Subcutaneous abdominal adipose tissue (tissue), 5 donors: ENCODE data around the gene ITGA3.

ENCODE experiments used
- H3K27ac ChIP-seq: one replicate; pipeline ENCODE4 v1.7.0; 2013; ENCODE audit warnings: low read depth, mild to moderate bottlenecking, inconsistent platforms, low read length, moderate library complexity
- H3K27me3 ChIP-seq, 5 donors: one replicate each; pipeline ENCODE4 v1.7.0; 2013; ENCODE audit warnings: low read length in 5 of 5, inconsistent platforms in 1 of 5; ENCODE audit not compliant: control insufficient read depth in 5 of 5, insufficient read depth in 4 of 5
- H3K36me3 ChIP-seq, 5 donors: one replicate each; pipeline ENCODE4 v1.7.0; 2013; ENCODE audit warnings: low read length in 5 of 5; ENCODE audit not compliant: control insufficient read depth in 5 of 5, insufficient read depth in 5 of 5
- H3K4me1 ChIP-seq, 5 donors: one replicate each; pipeline ENCODE4 v1.7.0; 2013; ENCODE audit warnings: low read length in 5 of 5, mild to moderate bottlenecking in 3 of 5, moderate library complexity in 1 of 5; ENCODE audit not compliant: control insufficient read depth in 5 of 5, insufficient read depth in 5 of 5
- H3K4me3 ChIP-seq, 5 donors: one replicate each; pipeline ENCODE4 v1.7.0; 2013; ENCODE audit warnings: low read length in 5 of 5, low read depth in 1 of 5
- H3K9ac ChIP-seq, 5 donors: one replicate each; pipeline ENCODE4 v1.7.0; 2013; ENCODE audit warnings: low read length in 5 of 5, mild to moderate bottlenecking in 4 of 5, moderate library complexity in 3 of 5
- H3K9me3 ChIP-seq, 5 donors: one replicate each; pipeline ENCODE4 v1.7.0; 2013; ENCODE audit warnings: low read length in 5 of 5; ENCODE audit not compliant: control insufficient read depth in 5 of 5
- donor health status: healthy.
- donor health status: healthy.
- donor health status: healthy.
- donor health status: healthy.
- donor health status: healthy.

ITGA3 gene

DNA sequence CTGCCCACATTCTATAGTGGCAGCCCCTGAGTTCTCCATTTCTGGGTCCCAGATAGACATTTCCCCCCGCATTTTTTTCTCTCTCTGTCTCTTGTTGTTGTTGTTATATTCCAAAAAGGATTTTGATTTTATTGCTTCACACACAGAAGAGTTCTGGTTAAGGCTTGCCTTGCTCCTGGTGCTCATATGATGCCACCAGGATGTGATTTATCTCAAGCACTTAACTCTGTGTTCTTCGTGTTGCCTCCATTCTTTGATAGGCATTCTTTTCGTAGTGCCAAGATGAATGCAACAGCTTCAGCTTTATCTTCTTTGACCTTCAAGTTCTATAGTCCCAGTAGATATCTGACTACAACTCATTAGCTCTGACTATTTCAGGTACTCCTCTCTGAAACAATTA is 9.1 kb downstream of the ITGA3 start:
- Histone ChIP-seq H3K36me3 (peaks cover 0 to 3% (median 3%) of the 10 kb centered on the region in 5 donors), H3K9me3 (no peaks in the 10 kb centered on the region), H3K27me3 (no peaks in the 10 kb centered on the region), H3K4me3 (no peak overlapping the region), H3K9ac (peak overlapping the region in 1 of 5 donors; percentile 11), H3K4me1 (peaks cover 5 to 62% (median 49%) of the 10 kb centered on the region in 5 donors), H3K27ac (peak overlapping the region; percentile 52)

DNA sequence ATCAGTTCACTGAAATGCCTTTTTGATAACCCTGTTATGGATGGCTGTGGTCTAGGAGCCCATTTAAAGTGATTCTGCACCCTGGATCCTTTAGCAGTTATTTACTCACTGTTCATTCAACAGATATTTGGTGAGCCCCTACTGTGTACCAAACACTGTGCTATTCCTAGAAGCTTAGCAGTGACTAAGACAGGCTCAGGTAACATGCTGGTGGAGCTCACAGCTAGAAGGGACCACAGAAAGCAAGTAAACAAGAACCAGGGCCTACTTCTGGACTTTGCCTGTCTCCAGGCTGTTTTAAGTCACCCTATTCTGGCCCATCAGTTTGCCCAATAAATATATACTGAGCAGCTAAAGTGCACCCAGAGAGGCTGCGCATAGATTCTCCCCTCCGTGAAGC is 11.1 kb downstream of the ITGA3 start:
- Histone ChIP-seq H3K4me1 (peaks cover 3 to 43% (median 33%) of the 10 kb centered on the region in 5 donors), H3K27ac (no peak overlapping the region), H3K27me3 (no peaks in the 10 kb centered on the region), H3K36me3 (peaks cover 0 to 15% (median 11%) of the 10 kb centered on the region in 5 donors), H3K4me3 (no peak overlapping the region), H3K9me3 (peaks cover 0 to 5% (median 0%) of the 10 kb centered on the region in 5 donors), H3K9ac (peak overlapping the region in 1 of 5 donors; percentile 13)

DNA sequence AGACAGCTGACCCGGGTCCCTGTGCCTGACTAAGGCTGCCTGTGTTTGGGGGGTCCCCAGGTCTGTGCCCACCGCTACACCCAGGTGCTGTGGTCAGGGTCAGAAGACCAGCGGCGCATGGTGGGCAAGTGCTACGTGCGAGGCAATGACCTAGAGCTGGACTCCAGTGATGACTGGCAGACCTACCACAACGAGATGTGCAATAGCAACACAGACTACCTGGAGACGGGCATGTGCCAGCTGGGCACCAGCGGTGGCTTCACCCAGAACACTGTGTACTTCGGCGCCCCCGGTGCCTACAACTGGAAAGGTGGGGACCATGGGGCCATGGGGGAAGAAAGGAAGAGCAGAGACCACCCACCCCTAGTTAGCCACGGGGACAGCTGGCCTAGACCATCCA is 12.1 kb downstream of the ITGA3 start:
- no peak overlapping the region for H3K9ac ChIP-seq
- H3K27me3 ChIP-seq: no peaks in the 10 kb centered on the region
- peaks cover 0 to 18% (median 13%) of the 10 kb centered on the region in 5 donors for H3K36me3 ChIP-seq
- H3K4me3 ChIP-seq: no peak overlapping the region
- peaks cover 3 to 33% (median 23%) of the 10 kb centered on the region in 5 donors for H3K4me1 ChIP-seq
- H3K9me3 ChIP-seq: peaks cover 0 to 5% (median 0%) of the 10 kb centered on the region in 5 donors
- H3K27ac ChIP-seq: no peak overlapping the region

DNA sequence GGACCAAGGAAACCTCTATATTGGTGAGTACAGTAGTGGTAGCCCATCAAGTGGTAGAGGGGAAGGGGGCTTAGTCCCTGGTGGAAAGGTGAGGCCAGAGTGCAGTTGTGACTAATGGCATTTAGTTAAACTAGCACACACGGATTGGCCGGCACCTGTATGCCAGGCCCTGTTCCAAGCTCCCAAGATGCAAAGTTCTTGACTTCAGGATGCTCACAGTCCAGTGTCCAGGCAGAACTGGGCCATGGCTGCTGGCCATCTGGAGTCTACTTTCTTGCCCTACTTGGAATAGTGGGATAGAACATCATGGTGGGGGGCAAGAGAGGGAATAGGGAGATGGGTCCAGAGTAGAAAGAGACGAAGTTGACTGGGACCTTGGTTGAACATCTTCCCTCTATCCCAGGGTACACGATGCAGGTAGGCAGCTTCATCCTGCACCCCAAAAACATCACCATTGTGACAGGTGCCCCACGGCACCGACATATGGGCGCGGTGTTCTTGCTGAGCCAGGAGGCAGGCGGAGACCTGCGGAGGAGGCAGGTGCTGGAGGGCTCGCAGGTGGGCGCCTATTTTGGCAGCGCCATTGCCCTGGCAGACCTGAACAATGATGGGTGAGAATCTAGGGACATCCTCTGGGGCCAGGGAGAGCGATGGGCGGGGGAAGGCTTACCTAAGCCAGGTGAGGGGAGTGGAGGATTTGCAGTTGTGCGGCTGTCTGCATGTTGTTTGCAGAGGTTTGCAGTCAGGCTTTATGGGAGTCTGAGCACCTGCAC is 15.2 kb downstream of the ITGA3 start:
- Histone ChIP-seq H3K27ac (no peak overlapping the region), H3K27me3 (no peaks in the 10 kb centered on the region), H3K9me3 (peaks cover 0 to 5% (median 0%) of the 10 kb centered on the region in 5 donors), H3K4me3 (no peak overlapping the region), H3K9ac (no peak overlapping the region), H3K4me1 (peaks cover 0 to 8% (median 0%) of the 10 kb centered on the region in 5 donors), H3K36me3 (peaks cover 0 to 39% (median 16%) of the 10 kb centered on the region in 5 donors)

DNA sequence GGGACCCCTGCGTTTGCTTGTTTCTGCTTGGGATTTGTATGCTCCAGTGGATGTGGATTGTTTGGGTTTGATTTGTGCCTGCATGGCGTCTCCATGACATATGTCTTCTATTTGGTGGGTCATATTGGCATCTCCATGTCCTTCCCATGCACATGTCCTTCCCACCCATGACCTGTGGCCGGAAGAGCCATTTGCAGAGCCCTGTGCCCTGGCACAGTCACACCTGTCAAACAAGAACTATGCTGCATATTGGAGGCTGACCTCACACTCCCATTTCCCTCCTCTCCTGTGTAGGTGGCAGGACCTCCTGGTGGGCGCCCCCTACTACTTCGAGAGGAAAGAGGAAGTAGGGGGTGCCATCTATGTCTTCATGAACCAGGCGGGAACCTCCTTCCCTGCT is 15.8 kb downstream of the ITGA3 start:
- H3K27ac ChIP-seq: no peak overlapping the region
- no peak overlapping the region for H3K4me3 ChIP-seq
- peaks cover 0 to 5% (median 0%) of the 10 kb centered on the region in 5 donors for H3K9me3 ChIP-seq
- no peaks in the 10 kb centered on the region for H3K27me3 ChIP-seq
- H3K9ac ChIP-seq: no peak overlapping the region
- peaks cover 0 to 43% (median 16%) of the 10 kb centered on the region in 5 donors for H3K36me3 ChIP-seq
- H3K4me1 ChIP-seq: peaks cover 0 to 5% (median 0%) of the 10 kb centered on the region in 5 donors

DNA sequence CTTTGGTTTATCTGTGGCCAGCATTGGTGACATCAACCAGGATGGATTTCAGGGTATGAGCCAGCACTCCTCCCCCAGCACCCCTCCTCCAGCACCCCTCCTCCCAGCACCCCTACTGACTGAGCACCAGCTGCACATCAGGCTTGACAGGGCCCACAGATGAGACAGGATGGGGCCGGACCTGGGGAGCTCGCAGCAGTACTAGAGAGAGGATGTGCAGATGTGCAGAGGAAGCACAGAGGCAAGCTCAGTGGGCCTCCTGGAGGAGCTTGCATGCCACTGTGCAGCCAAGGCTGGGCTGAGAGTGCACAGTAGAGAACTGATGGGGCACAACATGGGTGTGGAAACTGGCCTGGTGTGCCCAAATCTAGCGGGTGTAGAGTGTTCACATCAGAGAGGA is 16.2 kb downstream of the ITGA3 start:
- peaks cover 0 to 5% (median 0%) of the 10 kb centered on the region in 5 donors for H3K9me3 ChIP-seq
- no peak overlapping the region for H3K27ac ChIP-seq
- H3K36me3 ChIP-seq: peaks cover 0 to 47% (median 19%) of the 10 kb centered on the region in 5 donors
- no peak overlapping the region for H3K4me3 ChIP-seq
- no peaks in the 10 kb centered on the region for H3K27me3 ChIP-seq
- H3K9ac ChIP-seq: no peak overlapping the region
- H3K4me1 ChIP-seq: peaks cover 0 to under 1% (median 0%) of the 10 kb centered on the region in 5 donors

DNA sequence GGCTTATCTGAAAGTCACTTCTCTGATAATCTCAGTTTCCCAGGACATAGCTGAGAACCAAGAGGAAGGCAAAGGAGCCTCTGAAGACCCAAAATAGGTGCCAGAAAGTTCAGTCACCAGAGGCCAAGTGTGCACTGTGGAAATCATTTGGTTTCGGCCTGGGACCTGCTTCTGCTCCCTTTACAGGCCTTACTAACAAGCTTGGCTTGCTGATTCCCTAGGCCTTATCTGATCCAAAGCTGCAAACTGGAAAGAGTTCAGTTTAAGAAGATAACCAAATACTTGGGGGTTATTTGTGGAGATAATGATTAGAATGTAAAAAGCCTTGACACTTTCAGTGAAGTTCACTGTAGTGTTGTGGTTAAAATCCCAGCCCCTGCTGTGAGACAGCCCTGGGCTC is 17.0 kb downstream of the ITGA3 start:
- Histone ChIP-seq H3K27ac (no peak overlapping the region), H3K4me1 (no peaks in the 10 kb centered on the region), H3K36me3 (peaks cover 0 to 54% (median 26%) of the 10 kb centered on the region in 5 donors), H3K9ac (no peak overlapping the region), H3K4me3 (no peak overlapping the region), H3K27me3 (peaks cover 0 to under 1% (median 0%) of the 10 kb centered on the region in 5 donors), H3K9me3 (peaks cover 0 to 5% (median 0%) of the 10 kb centered on the region in 5 donors)

DNA sequence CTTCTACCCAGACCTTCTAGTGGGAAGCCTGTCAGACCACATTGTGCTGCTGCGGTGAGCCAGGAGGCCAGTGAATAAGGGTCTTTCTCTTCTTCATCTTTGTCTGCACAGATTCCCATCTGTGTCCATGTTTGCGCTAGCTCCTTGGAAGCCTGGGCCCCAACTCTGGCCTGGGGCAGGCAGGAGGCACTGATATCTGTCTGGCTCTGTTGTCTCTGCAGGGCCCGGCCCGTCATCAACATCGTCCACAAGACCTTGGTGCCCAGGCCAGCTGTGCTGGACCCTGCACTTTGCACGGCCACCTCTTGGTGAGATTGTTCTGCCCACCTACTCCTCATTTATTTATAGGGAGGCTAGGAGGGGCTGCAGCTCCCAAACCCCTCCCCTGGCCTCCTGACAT is 18.3 kb downstream of the ITGA3 start:
- H3K27ac ChIP-seq: no peak overlapping the region

DNA sequence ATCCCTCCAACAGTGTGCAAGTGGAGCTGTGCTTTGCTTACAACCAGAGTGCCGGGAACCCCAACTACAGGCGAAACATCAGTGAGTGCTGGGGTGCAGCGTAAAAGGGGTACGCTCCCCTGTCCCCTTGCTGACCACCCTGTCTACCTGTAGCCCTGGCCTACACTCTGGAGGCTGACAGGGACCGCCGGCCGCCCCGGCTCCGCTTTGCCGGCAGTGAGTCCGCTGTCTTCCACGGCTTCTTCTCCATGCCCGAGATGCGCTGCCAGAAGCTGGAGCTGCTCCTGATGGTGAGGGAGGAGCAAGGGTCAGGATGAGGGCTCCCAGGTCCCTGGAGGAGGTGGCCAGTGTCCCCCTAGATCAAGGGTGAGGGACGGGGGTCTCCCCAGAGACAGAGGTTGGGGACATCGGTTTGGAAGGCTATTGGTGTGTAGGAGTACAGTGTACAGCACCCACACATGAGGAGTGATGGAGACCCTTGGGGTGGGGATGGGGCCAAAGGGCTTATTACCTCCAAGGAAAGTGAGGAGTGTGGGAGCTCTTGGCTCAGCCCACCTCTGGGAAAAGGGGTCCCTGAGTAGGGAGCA is 19.6 kb downstream of the ITGA3 start:
- Histone ChIP-seq H3K4me1 (no peaks in the 10 kb centered on the region), H3K27me3 (peaks cover 0 to 4% (median 0%) of the 10 kb centered on the region in 5 donors), H3K4me3 (no peak overlapping the region), H3K27ac (no peak overlapping the region), H3K9ac (no peak overlapping the region), H3K36me3 (peaks cover 0 to 69% (median 41%) of the 10 kb centered on the region in 5 donors), H3K9me3 (peaks cover 0 to 5% (median 0%) of the 10 kb centered on the region in 5 donors)

More for the DNA sequence above, 18.3 kb downstream of the ITGA3 start:
- peaks cover 0 to 57% (median 31%) of the 10 kb centered on the region in 5 donors for H3K36me3 ChIP-seq
- no peak overlapping the region for H3K4me3 ChIP-seq
- no peaks in the 10 kb centered on the region for H3K4me1 ChIP-seq
- peaks cover 0 to 5% (median 0%) of the 10 kb centered on the region in 5 donors for H3K9me3 ChIP-seq
- peaks cover 0 to 4% (median 0%) of the 10 kb centered on the region in 5 donors for H3K27me3 ChIP-seq
- no peak overlapping the region for H3K9ac ChIP-seq

DNA sequence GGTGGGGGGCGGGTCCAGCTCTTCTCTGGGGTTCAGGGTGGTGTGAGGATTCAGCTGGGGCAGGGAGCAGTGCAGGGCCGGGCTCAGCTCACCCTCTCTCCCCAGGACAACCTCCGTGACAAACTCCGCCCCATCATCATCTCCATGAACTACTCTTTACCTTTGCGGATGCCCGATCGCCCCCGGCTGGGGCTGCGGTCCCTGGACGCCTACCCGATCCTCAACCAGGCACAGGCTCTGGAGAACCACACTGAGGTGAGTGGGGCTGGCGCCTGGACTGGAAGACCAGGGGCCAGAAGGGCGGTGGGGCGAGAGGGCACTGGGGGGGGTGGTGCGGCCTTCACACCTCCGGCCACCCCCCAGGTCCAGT is 20.3 kb downstream of the ITGA3 start:
- H3K4me1 ChIP-seq: no peaks in the 10 kb centered on the region
- H3K27ac ChIP-seq: no peak overlapping the region
- H3K36me3 ChIP-seq: peaks cover 0 to 69% (median 41%) of the 10 kb centered on the region in 5 donors
- peaks cover 0 to 4% (median 0%) of the 10 kb centered on the region in 5 donors for H3K27me3 ChIP-seq
- no peak overlapping the region for H3K4me3 ChIP-seq
- H3K9ac ChIP-seq: no peak overlapping the region
- H3K9me3 ChIP-seq: peaks cover 0 to 4% (median 0%) of the 10 kb centered on the region in 5 donors
